ENCODE results near the gene SEC14L6. TPM values are rescaled to one million over a fixed set of nuclear protein-coding genes. Genes with fewer than 3 reads are reported as not detected.

SEC14L6 gene
- total RNA-seq, 4 donors from 2014 or later = 1.2 to 1.5 (median 1.4) TPM; not detected in 1

GRCh38 chr22:30483169-30483568 is 63.4 kb downstream of the SEC14L6 start:
- 89% methylated on average over 1 of the region's 1 CpG for WGBS
- Histone ChIP-seq H3K9me3 (no peaks in the 10 kb centered on the region), H3K4me3 (no peak overlapping the region), H3K27me3 (peaks cover 0 to 4% (median 0%) of the 10 kb centered on the region in 4 donors), H3K36me3 (no peaks in the 10 kb centered on the region), H3K4me1 (peaks cover 0 to 7% (median 2%) of the 10 kb centered on the region in 4 donors), H3K27ac (replicated peaks in 1 of 4) (no peak overlapping the region)
- TF ChIP-seq EP300 (IDR thresholded peaks at IDR 0.05) (no peak), CTCF (IDR thresholded peaks at IDR 0.05) (no peak), POLR2AphosphoS5 (IDR thresholded peaks at IDR 0.05) (no peak), POLR2A (IDR thresholded peaks at IDR 0.05; ENCODE audit: low read depth) (no peak)
- no peak for DNase-seq (ENCODE audit: extremely low spot score)
- intact Hi-C loops (cut with DNase I) = loop anchor here (10.0 kb wide), 2 partner anchors 218 to 378 kb away; partner anchors contain the start of gene OSM

GRCh38 chr22:30481711-30482110 is 64.8 kb downstream of the SEC14L6 start:
- Histone ChIP-seq H3K27me3 (peaks cover 0 to 6% (median 0%) of the 10 kb centered on the region in 4 donors), H3K27ac (replicated peaks in 1 of 4) (no peak overlapping the region), H3K4me3 (no peak overlapping the region), H3K9me3 (no peaks in the 10 kb centered on the region), H3K36me3 (no peaks in the 10 kb centered on the region), H3K4me1 (peaks cover 0 to 7% (median 2%) of the 10 kb centered on the region in 4 donors)
- DNase-seq (ENCODE audit: extremely low spot score) = no peak
- TF ChIP-seq POLR2A (IDR thresholded peaks at IDR 0.05; ENCODE audit: low read depth) (no peak), CTCF (IDR thresholded peaks at IDR 0.05) (no peak), EP300 (IDR thresholded peaks at IDR 0.05) (no peak), POLR2AphosphoS5 (IDR thresholded peaks at IDR 0.05) (no peak)
- WGBS = 88% methylated on average over 4 of the region's 5 CpGs
- intact Hi-C loops (cut with DNase I) = loop anchor here (10.0 kb wide), 2 partner anchors 217 to 377 kb away; partner anchors contain the start of gene OSM

- Histone ChIP-seq H3K9me3 (no peaks in the 10 kb centered on the region), H3K4me1 (no peaks in the 10 kb centered on the region), H3K27ac (replicated peaks in 1 of 4) (no peak overlapping the region), H3K27me3 (peaks cover 0 to 6% (median 0%) of the 10 kb centered on the region in 4 donors), H3K36me3 (no peaks in the 10 kb centered on the region), H3K4me3 (no peak overlapping the region)
- intact Hi-C loops (cut with DNase I) = loop anchor here (10.0 kb wide), 2 partner anchors 215 to 375 kb away; partner anchors contain the start of gene OSM
- no peak for DNase-seq (ENCODE audit: extremely low spot score)
- 78% methylated on average over 2 of the region's 2 CpGs for WGBS
- TF ChIP-seq POLR2A (IDR thresholded peaks at IDR 0.05; ENCODE audit: low read depth) = no peak
- no peak for TF ChIP-seq EP300 (IDR thresholded peaks at IDR 0.05)
- no peak for TF ChIP-seq POLR2AphosphoS5 (IDR thresholded peaks at IDR 0.05)
- TF ChIP-seq CTCF (IDR thresholded peaks at IDR 0.05) = no peak
Measured at GRCh38 chr22:30479981-30480380, 66.6 kb downstream of the SEC14L6 start.

GRCh38 chr22:30474683-30475424 is 71.7 kb downstream of the SEC14L6 start:
- no peaks in the 10 kb centered on the region for H3K36me3 ChIP-seq
- intact Hi-C loops (cut with DNase I) = no loop called here
- peaks cover 0 to 41% (median 0%) of the 10 kb centered on the region in 4 donors for H3K27me3 ChIP-seq
- no peaks in the 10 kb centered on the region for H3K4me1 ChIP-seq
- H3K4me3 ChIP-seq = no peak overlapping the region
- TF ChIP-seq POLR2AphosphoS5 (IDR thresholded peaks at IDR 0.05) (no peak), CTCF (IDR thresholded peaks at IDR 0.05) (no peak), EP300 (IDR thresholded peaks at IDR 0.05) (no peak), POLR2A (IDR thresholded peaks at IDR 0.05; ENCODE audit: low read depth) (no peak)
- no peak overlapping the region for H3K27ac ChIP-seq (replicated peaks in 1 of 4)
- H3K9me3 ChIP-seq = no peaks in the 10 kb centered on the region
- 48% methylated on average over 6 of the region's 6 CpGs for WGBS
- no peak for DNase-seq (ENCODE audit: extremely low spot score)

Data from esophagus muscularis mucosa (tissue), 4 donors.